Measurements from ENCODE around the gene NSUN7.

GRCh38 chr4:40755616-40756015 is 5.9 kb downstream of the NSUN7 start:
- no peak for TF ChIP-seq CTCF (conservative IDR thresholded peaks at IDR 0.05; ENCODE audit: low read depth, low read length)
- TF ChIP-seq EZH2 (IDR thresholded peaks at IDR 0.05; ENCODE audit: borderline replicate concordance, low read depth, low read length, poor library complexity, severe bottlenecking) = no peak
